Neural progenitor cell (in vitro differentiated cells): ENCODE measurements around the gene SEMA3D. TPM values are rescaled to one million over a fixed set of nuclear protein-coding genes. Genes with fewer than 3 reads are reported as not detected.

Source experiments
- DNase-seq: peaks from one replicate; pipeline ENCODE4 v3.0.0-alpha.2; 2016; ENCODE audit warnings: low spot score
- H2AFZ ChIP-seq: fragments of 200-600 bp; sonication (generic); replicated peaks from 2 replicates; pipeline ENCODE4 v1.6.1; 2016; ENCODE audit warnings: antibody characterized with exemption
- H3F3A ChIP-seq: fragments of 200-600 bp; sonication (generic); 2 replicates; pipeline ENCODE4 v1.6.1; 2016; ENCODE audit warnings: antibody characterized with exemption, low read depth
- H3K27ac ChIP-seq: fragments of 200-600 bp; sonication (generic); 2 replicates; pipeline ENCODE4 v1.5.1; 2016; ENCODE audit warnings: mild to moderate bottlenecking
- H3K27me3 ChIP-seq: fragments of 200-600 bp; sonication (generic); 2 replicates; pipeline ENCODE4 v1.6.1; 2016; ENCODE audit warnings: mild to moderate bottlenecking, moderate library complexity
- H3K36me3 ChIP-seq: fragments of 200-600 bp; sonication (generic); 2 replicates; pipeline ENCODE4 v1.5.1; 2016
- H3K4me1 ChIP-seq: fragments of 200-600 bp; sonication (generic); 2 replicates; pipeline ENCODE4 v1.6.1; 2016; ENCODE audit warnings: mixed run types
- H3K4me2 ChIP-seq: fragments of 200-600 bp; sonication (generic); 2 replicates; pipeline ENCODE4 v1.6.1; 2016
- H3K4me3 ChIP-seq: fragments of 200-600 bp; sonication (generic); 2 replicates; pipeline ENCODE4 v1.5.1; 2016
- H3K79me2 ChIP-seq: fragments of 200-600 bp; sonication (generic); 2 replicates; pipeline ENCODE4 v1.6.1; 2016; ENCODE audit warnings: low read depth
- H3K9ac ChIP-seq: fragments of 200-600 bp; sonication (generic); 2 replicates; pipeline ENCODE4 v1.6.1; 2016
- H3K9me3 ChIP-seq: fragments of 200-600 bp; sonication (generic); 2 replicates; pipeline ENCODE4 v1.5.1; 2016; ENCODE audit warnings: low read depth
- H4K20me1 ChIP-seq: fragments of 200-600 bp; sonication (generic); 2 replicates; pipeline ENCODE4 v1.6.1; 2016; ENCODE audit warnings: low read depth
- H3K27ac Mint-ChIP-seq: 3 replicates; pipeline ENCODE4 v1.8.0; 2021; ENCODE audit warnings: mixed read lengths
- H3K27me3 Mint-ChIP-seq: 2 replicates; pipeline ENCODE4 v1.8.0; 2022; ENCODE audit warnings: low read depth, mild to moderate bottlenecking, inconsistent platforms, moderate library complexity, mixed read lengths; ENCODE audit not compliant: insufficient read depth
- H3K36me3 Mint-ChIP-seq: 3 replicates; pipeline ENCODE4 v1.8.0; 2021; ENCODE audit warnings: mixed read lengths
- H3K4me1 Mint-ChIP-seq: 3 replicates; pipeline ENCODE4 v1.8.0; 2021; ENCODE audit warnings: mixed read lengths
- H3K4me3 Mint-ChIP-seq: 3 replicates; pipeline ENCODE4 v1.8.0; 2021; ENCODE audit warnings: mild to moderate bottlenecking, moderate library complexity, mixed read lengths
- H3K9me3 Mint-ChIP-seq: 3 replicates; pipeline ENCODE4 v1.8.0; 2020; ENCODE audit warnings: mixed read lengths
- CTCF ChIP-seq: fragments of 200-600 bp; sonication (generic); IDR thresholded peaks from 2 replicates; pipeline ENCODE4 v1.5.1; 2017; ENCODE audit warnings: antibody characterized with exemption, mild to moderate bottlenecking
- EZH2 ChIP-seq: fragments of 200-600 bp; sonication (generic); IDR thresholded peaks from 2 replicates; pipeline ENCODE4 v1.6.1; 2017; ENCODE audit warnings: antibody characterized with exemption, mild to moderate bottlenecking, moderate library complexity
- EZH2phosphoT487 ChIP-seq: fragments of 200-600 bp; sonication (generic); IDR thresholded peaks from 2 replicates; pipeline ENCODE4 v1.6.1; 2017; ENCODE audit warnings: antibody characterized with exemption
- total RNA-seq: library from RNA; depleted of rRNA; stranded (reverse); fragments of >200 nt; gene quantifications from 2 replicates; pipeline ENCODE4 v1.2.3, GENCODE V29; 2015; ENCODE audit warnings: low replicate concordance

The SEMA3D gene
- total RNA-seq, 1 donor from 2014 or later, result 0.99 TPM

- DNase-seq, result no peak
- H3K27ac ChIP-seq, result no peak overlapping the region
- no peak overlapping the region for H3K4me2 ChIP-seq
- no peak overlapping the region for H3K4me3 Mint-ChIP-seq
- no peaks in the 10 kb centered on the region for H3K9me3 Mint-ChIP-seq
- TF ChIP-seq CTCF (no peak), EZH2 (no peak), EZH2phosphoT487 (no peak)
- no peaks in the 10 kb centered on the region for H3K9me3 ChIP-seq
- peaks cover 13% of the 10 kb centered on the region for H3K4me1 Mint-ChIP-seq
- no peaks in the 10 kb centered on the region for H3K79me2 ChIP-seq
- H3K27me3 Mint-ChIP-seq, result no peaks in the 10 kb centered on the region
- no peaks in the 10 kb centered on the region for H3K27me3 ChIP-seq
- H3F3A ChIP-seq, result peaks cover 6% of the 10 kb centered on the region
- H3K4me1 ChIP-seq, result peaks cover 14% of the 10 kb centered on the region
- no peaks in the 10 kb centered on the region for H4K20me1 ChIP-seq
- no peak overlapping the region for H3K4me3 ChIP-seq
- H3K36me3 Mint-ChIP-seq, result no peaks in the 10 kb centered on the region
- no peak overlapping the region for H3K27ac Mint-ChIP-seq
- no peaks in the 10 kb centered on the region for H3K36me3 ChIP-seq
- no peak overlapping the region for H2AFZ ChIP-seq
- H3K9ac ChIP-seq, result no peak overlapping the region
Measured at GRCh38 chr7:85022064-85022697, 164.7 kb downstream of the SEMA3D start.

GRCh38 chr7:85021101-85021704 lies 165.7 kb downstream of the SEMA3D start:
- H3K4me1 ChIP-seq, result peaks cover 14% of the 10 kb centered on the region
- no peaks in the 10 kb centered on the region for H3K79me2 ChIP-seq
- H2AFZ ChIP-seq, result no peak overlapping the region
- no peaks in the 10 kb centered on the region for H3K9me3 ChIP-seq
- H3K36me3 ChIP-seq, result no peaks in the 10 kb centered on the region
- DNase-seq, result peak; percentile 19
- peaks cover 13% of the 10 kb centered on the region for H3K4me1 Mint-ChIP-seq
- no peaks in the 10 kb centered on the region for H3K27me3 ChIP-seq
- H3K27ac Mint-ChIP-seq, result no peak overlapping the region
- no peak overlapping the region for H3K4me3 Mint-ChIP-seq
- H3K27ac ChIP-seq, result no peak overlapping the region
- peaks cover 6% of the 10 kb centered on the region for H3F3A ChIP-seq
- no peaks in the 10 kb centered on the region for H4K20me1 ChIP-seq
- no peak for TF ChIP-seq EZH2phosphoT487
- no peak for TF ChIP-seq EZH2
- TF ChIP-seq CTCF, result peak; percentile 64
- no peak overlapping the region for H3K4me2 ChIP-seq
- no peak overlapping the region for H3K9ac ChIP-seq
- no peaks in the 10 kb centered on the region for H3K9me3 Mint-ChIP-seq
- no peaks in the 10 kb centered on the region for H3K36me3 Mint-ChIP-seq
- H3K27me3 Mint-ChIP-seq, result no peaks in the 10 kb centered on the region
- H3K4me3 ChIP-seq, result no peak overlapping the region

- no peaks in the 10 kb centered on the region for H3K27me3 Mint-ChIP-seq
- no peak for DNase-seq
- Histone ChIP-seq H3K79me2 (no peaks in the 10 kb centered on the region), H3K4me1 (peaks cover 19% of the 10 kb centered on the region), H3K4me2 (peak overlapping the region; percentile 1), H3K4me3 (no peak overlapping the region), H2AFZ (no peak overlapping the region), H3K27ac (no peak overlapping the region), H4K20me1 (no peaks in the 10 kb centered on the region), H3K9ac (no peak overlapping the region), H3K9me3 (no peaks in the 10 kb centered on the region), H3K36me3 (no peaks in the 10 kb centered on the region), H3F3A (peaks cover 6% of the 10 kb centered on the region), H3K27me3 (no peaks in the 10 kb centered on the region)
- H3K36me3 Mint-ChIP-seq, result no peaks in the 10 kb centered on the region
- H3K4me1 Mint-ChIP-seq, result peaks cover 19% of the 10 kb centered on the region
- H3K4me3 Mint-ChIP-seq, result no peak overlapping the region
- no peaks in the 10 kb centered on the region for H3K9me3 Mint-ChIP-seq
- no peak overlapping the region for H3K27ac Mint-ChIP-seq
- no peak for TF ChIP-seq CTCF
- TF ChIP-seq EZH2, result no peak
- no peak for TF ChIP-seq EZH2phosphoT487
Measured at GRCh38 chr7:85019778-85020177, 167.1 kb downstream of the SEMA3D start.
